Activated effector memory CD4-positive, alpha-beta T cell treated with Interleukin-2 at 50 U/mL for 16 hours (primary cell): ENCODE results near the gene ARGFX.

Experiments
- DNase-seq: peaks from one replicate; pipeline ENCODE4 v3.0.0-alpha.2; 2020

ARGFX gene

GRCh38 chr3:121601212-121601812 lies 33.6 kb downstream of the ARGFX start:
- no peak for DNase-seq

- DNase-seq: no peak
Measured at GRCh38 chr3:121604759-121605158, 37.0 kb downstream of the ARGFX start.

- no peak for DNase-seq
Measured at GRCh38 chr3:121606106-121606505, 38.4 kb downstream of the ARGFX start.
